ENCODE measurements around the gene TMEM132D. TPM values are rescaled to one million over a fixed set of nuclear protein-coding genes. Genes with fewer than 3 reads are reported as not detected.

Gene TMEM132D
- total and polyA plus RNA-seq, 7 donors: 0.01 TPM; not detected in 6

DNA sequence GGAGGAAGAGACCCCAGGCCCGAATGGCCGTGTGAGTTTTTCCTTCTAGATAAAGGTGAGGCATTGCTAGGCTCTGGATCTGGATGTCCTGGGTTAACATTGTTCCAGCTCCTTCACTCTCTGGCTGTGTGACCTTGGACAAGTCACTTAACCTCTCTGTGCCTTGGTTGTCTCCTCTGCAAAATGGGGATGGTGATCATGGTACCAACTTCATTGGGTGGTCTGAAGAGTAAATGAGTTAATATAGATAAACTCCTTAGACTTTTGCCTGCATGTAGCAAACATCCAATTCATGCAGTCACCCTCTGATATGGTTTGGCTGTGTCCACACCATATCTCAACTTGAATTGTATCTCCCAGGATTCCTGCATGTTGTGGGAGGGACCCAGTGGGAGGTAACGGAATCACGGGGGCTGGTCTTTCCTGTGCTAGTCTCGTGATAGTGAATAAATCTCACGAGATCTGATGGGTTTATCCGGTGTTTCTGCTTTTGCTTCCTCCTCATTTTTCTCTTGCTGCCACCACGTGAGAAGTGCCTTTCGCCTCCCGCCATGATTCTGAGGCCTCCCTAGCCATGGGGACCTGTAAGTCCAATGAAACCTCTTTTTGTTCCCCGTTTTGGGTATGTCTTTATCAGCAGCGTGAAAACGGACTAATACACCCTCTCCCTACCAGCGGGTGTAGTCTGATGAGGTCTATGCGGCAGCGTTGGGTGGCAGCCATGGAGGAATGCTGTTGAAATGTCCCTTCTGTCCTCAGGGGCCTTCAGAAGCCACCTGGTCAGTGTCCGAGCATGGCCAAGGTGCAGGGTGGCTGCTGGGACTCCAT lies 794.4 kb downstream of the TMEM132D start:
- TF ChIP-seq, protein P1, sequence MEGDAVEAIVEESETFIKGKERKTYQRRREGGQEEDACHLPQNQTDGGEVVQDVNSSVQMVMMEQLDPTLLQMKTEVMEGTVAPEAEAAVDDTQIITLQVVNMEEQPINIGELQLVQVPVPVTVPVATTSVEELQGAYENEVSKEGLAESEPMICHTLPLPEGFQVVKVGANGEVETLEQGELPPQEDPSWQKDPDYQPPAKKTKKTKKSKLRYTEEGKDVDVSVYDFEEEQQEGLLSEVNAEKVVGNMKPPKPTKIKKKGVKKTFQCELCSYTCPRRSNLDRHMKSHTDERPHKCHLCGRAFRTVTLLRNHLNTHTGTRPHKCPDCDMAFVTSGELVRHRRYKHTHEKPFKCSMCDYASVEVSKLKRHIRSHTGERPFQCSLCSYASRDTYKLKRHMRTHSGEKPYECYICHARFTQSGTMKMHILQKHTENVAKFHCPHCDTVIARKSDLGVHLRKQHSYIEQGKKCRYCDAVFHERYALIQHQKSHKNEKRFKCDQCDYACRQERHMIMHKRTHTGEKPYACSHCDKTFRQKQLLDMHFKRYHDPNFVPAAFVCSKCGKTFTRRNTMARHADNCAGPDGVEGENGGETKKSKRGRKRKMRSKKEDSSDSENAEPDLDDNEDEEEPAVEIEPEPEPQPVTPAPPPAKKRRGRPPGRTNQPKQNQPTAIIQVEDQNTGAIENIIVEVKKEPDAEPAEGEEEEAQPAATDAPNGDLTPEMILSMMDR (IDR thresholded peaks at IDR 0.05): no peak
- H3K4me1 ChIP-seq: no peaks in the 10 kb centered on the region
- WGBS, 3 donors: 81 to 86% (median 83%) methylated on average over 17 of the region's 17 CpGs

DNA sequence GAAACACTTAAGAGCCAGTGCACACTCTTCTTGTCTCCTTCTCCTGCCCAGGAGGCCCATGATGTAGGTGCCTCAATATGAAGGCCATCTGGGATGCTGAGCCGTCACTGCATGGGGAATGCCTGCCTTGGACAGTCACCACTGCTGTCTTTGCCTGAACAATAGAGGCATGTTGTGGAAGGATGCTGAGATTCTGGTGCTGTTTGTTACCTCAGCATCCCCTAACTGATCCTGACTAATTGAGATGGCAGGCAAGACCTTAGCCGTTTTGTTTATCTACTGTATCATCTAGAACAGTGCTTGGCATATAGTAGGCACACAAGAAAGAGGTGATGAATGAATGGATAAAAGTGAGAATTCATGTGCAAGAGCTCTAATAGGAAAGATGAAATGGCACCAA lies 797.1 kb downstream of the TMEM132D start:
- 76 to 90% (median 85%) methylated on average over 2 of the region's 2 CpGs for WGBS, 3 donors
- Histone ChIP-seq H3K4me1 (no peaks in the 10 kb centered on the region), H3K4me3 (no peak overlapping the region), H3K36me3 (ENCODE audit: insufficient read depth in 1 of 2, low read depth in 1 of 2) (no peaks in the 10 kb centered on the region), H3K27me3 (ENCODE audit: insufficient read depth in 3 of 3, low read length in 2 of 3) (no peaks in the 10 kb centered on the region), H3K27ac (no peak overlapping the region), H3K9me3 (peaks cover 11% of the 10 kb centered on the region)
- TF ChIP-seq, protein P1 (IDR thresholded peaks at IDR 0.05): no peak
- intact Hi-C loops (cut with DNase I): no loop called here
- ATAC-seq: no peak
- DNase-seq: no peak

More for the DNA sequence above, 794.4 kb downstream of the TMEM132D start:
- Histone ChIP-seq H3K4me3 (no peak overlapping the region), H3K9me3 (peaks cover 11% of the 10 kb centered on the region), H3K27me3 (ENCODE audit: insufficient read depth in 3 of 3, low read length in 2 of 3) (no peaks in the 10 kb centered on the region), H3K27ac (no peak overlapping the region), H3K36me3 (ENCODE audit: insufficient read depth in 1 of 2, low read depth in 1 of 2) (no peaks in the 10 kb centered on the region)
- no peak for ATAC-seq
- no peak for DNase-seq
- intact Hi-C loops (cut with DNase I): no loop called here

DNA sequence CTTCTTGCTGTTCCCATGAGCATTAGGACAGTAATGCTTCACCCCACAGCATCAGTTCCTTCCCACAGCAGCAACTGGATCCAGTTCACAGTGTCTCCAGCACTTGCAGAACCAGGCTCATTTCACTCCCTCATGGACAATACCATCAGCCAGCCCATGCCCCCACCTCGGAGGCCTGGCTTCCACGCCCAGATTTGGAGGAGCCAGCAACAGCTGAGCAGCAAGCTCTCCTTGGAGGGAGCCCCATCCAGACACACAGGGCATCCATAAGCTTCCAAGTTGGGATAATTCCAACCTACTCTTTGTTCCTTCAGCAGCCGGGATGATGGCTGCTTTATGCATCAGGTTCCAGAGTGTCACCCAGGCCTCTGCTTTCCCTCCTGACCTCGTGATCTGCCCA lies 800.6 kb downstream of the TMEM132D start:
- TF ChIP-seq, protein P1 (IDR thresholded peaks at IDR 0.05): no peak
- Histone ChIP-seq H3K36me3 (ENCODE audit: insufficient read depth in 1 of 2, low read depth in 1 of 2) (no peaks in the 10 kb centered on the region), H3K4me1 (no peaks in the 10 kb centered on the region), H3K9me3 (peaks cover 11% of the 10 kb centered on the region), H3K27me3 (ENCODE audit: insufficient read depth in 3 of 3, low read length in 2 of 3) (peaks cover 0 to 2% (median 0%) of the 10 kb centered on the region in 3 donors), H3K4me3 (no peak overlapping the region), H3K27ac (no peak overlapping the region)
- intact Hi-C loops (cut with DNase I): no loop called here
- no peak for DNase-seq
- WGBS, 3 donors: 18 to 33% (median 19%) methylated on average over 4 of the region's 4 CpGs
- ATAC-seq: no peak

DNA sequence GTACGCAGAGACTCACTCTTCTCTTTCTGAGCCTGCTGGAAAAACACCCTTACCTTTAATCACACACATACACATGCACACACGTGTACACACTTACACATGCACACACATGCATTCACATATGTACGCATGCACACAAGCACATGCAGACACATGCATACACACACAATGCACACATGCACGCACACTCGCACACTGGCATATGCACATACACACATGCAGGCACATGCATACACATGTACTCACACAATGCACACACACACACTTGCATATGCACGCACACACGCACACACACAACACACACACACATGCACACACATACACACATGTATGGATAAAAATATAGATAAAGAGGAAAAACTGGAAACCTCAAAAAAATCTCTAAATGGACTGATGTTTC lies 801.6 kb downstream of the TMEM132D start:
- 82 to 85% (median 83%) methylated on average over 7 of the region's 7 CpGs for whole genome bisulfite sequencing, 3 donors

More for the DNA sequence above, 801.6 kb downstream of the TMEM132D start:
- DNase-seq: no peak
- H3K9me3 ChIP-seq: peaks cover 10% of the 10 kb centered on the region
- no peaks in the 10 kb centered on the region for H3K36me3 ChIP-seq (ENCODE audit: insufficient read depth in 1 of 2, low read depth in 1 of 2)
- no peak overlapping the region for H3K4me3 ChIP-seq
- no peak overlapping the region for H3K27ac ChIP-seq
- peaks cover 0 to 2% (median 0%) of the 10 kb centered on the region in 3 donors for H3K27me3 ChIP-seq (ENCODE audit: insufficient read depth in 3 of 3, low read length in 2 of 3)
- ATAC-seq: no peak
- no peaks in the 10 kb centered on the region for H3K4me1 ChIP-seq
- intact Hi-C loops (cut with DNase I): no loop called here
- TF ChIP-seq, protein P1 (IDR thresholded peaks at IDR 0.05): no peak

Data from psoas muscle (tissue), 8 donors.